Measurements from ENCODE around the gene SLC16A9.

GRCh38 chr10:59623133-59624121 is 86.2 kb downstream of the SLC16A9 start:
- TF ChIP-seq EZH2phosphoT487 (IDR thresholded peaks at IDR 0.05; ENCODE audit: insufficient read depth, low read depth) (no peak), EZH2 (IDR thresholded peaks at IDR 0.05; ENCODE audit: insufficient read depth, poor library complexity, severe bottlenecking) (no peak)

Measured in GM23248 (cell line).